Stomach (tissue), 9 donors: ENCODE data around the gene VDR. TPM values are rescaled to one million over a fixed set of nuclear protein-coding genes. Genes with fewer than 3 reads are reported as not detected.

Source experiments
- DNase-seq, 2 donors: peaks; one replicate each; pipeline versions ENCODE4 v3.0.0 to v3.0.0-alpha.2; 2013 to 2019
- H3K27ac ChIP-seq, 5 donors: fragments of 200-600 bp in 4 of 5; sonication (generic) in 4 of 5; one replicate each; pipeline ENCODE4 v1.5.1; 2013 to 2019; ENCODE audit warnings: mild to moderate bottlenecking in 1 of 5, moderate library complexity in 1 of 5
- H3K27me3 ChIP-seq, 3 donors: fragments of 200-600 bp; sonication (generic); one replicate each; pipeline ENCODE4 v1.5.1; 2017 to 2019; ENCODE audit warnings: mixed run types in 1 of 3
- H3K36me3 ChIP-seq, 4 donors: fragments of 200-600 bp; sonication (generic); 1 replicate in 3 of 4; 2 replicates in 1 of 4; pipeline ENCODE4 v1.5.1; 2016 to 2019
- H3K4me1 ChIP-seq, 4 donors: fragments of 200-600 bp; sonication (generic); one replicate each; pipeline ENCODE4 v1.5.1; 2016 to 2019
- H3K4me3 ChIP-seq, 4 donors: fragments of 200-600 bp; sonication (generic) in 3 of 4; one replicate each; pipeline ENCODE4 v1.5.1; 2016 to 2019; ENCODE audit warnings: mild to moderate bottlenecking in 1 of 4
- H3K9me3 ChIP-seq, 4 donors: fragments of 200-600 bp; sonication (generic); one replicate each; pipeline ENCODE4 v1.5.1; 2016 to 2019
- EP300 ChIP-seq: sonication (generic); formaldehyde crosslinking; IDR thresholded peaks from one replicate; pipeline ENCODE4 v1.6.1; 2017; ENCODE audit warnings: antibody characterized with exemption
- POLR2A ChIP-seq, 4 donors: fragments of 450-650 bp; IDR thresholded peaks; one replicate each; pipeline ENCODE4 v1.6.1; 2016; ENCODE audit warnings: antibody characterized with exemption in 4 of 4, control low read depth in 2 of 4, mild to moderate bottlenecking in 1 of 4, moderate library complexity in 1 of 4
- POLR2AphosphoS5 ChIP-seq, 3 donors: sonication (generic); formaldehyde crosslinking; IDR thresholded peaks; one replicate each; pipeline ENCODE4 v1.6.1; 2016; ENCODE audit warnings: antibody characterized with exemption in 3 of 3
- WGBS, 5 donors: extraction: QIAGEN DNeasy Blood & Tissue Kit in 3 of 5; methylation state at CpG; one replicate each; pipeline versions ENCODE4 v1.1.5 to v1.1.7; 2013 to 2018; 5-methylcytosine and 5-hydroxymethylcytosine counted together
- intact Hi-C: fragments of 100-400 bp; cut with DNase I; formaldehyde crosslinking; loops from one replicate; pipeline ENCODE4 v1.15.1; 2023; ENCODE audit warnings: low total_unique reads
- polyA plus RNA-seq, 3 donors: library from polyadenylated mRNA; stranded (reverse); fragments of 200-250 nt; gene quantifications; one replicate each; pipeline ENCODE4 v1.2.3, GENCODE V29; 2013
- total RNA-seq, 5 donors: library from RNA; depleted of rRNA; stranded (reverse); fragments of >200 nt; gene quantifications; one replicate each; pipeline versions ENCODE4 v1.1.0 to v1.2.3, GENCODE V29; 2014 to 2016
- TF ChIP-seq, protein P1 (sequence below), 7 experiments: fragments of 450-650 bp in 4 of 7; fragments of 200-600 bp in 3 of 7; sonication (generic) in 3 of 7; IDR thresholded peaks; one replicate each; pipeline ENCODE4 v1.5.1; 2016 to 2019; ENCODE audit warnings: antibody characterized with exemption in 7 of 7, control low read depth in 2 of 7, mild to moderate bottlenecking in 1 of 7
- donor health status: healthy with polysubstance abuse.
- donor health status: Bipolar disorder and iron deficiency.
- donor health status: healthy.

VDR gene
- total and polyA plus RNA-seq, 8 donors, result 2.8 to 22.3 (median 4.7) TPM

DNA sequence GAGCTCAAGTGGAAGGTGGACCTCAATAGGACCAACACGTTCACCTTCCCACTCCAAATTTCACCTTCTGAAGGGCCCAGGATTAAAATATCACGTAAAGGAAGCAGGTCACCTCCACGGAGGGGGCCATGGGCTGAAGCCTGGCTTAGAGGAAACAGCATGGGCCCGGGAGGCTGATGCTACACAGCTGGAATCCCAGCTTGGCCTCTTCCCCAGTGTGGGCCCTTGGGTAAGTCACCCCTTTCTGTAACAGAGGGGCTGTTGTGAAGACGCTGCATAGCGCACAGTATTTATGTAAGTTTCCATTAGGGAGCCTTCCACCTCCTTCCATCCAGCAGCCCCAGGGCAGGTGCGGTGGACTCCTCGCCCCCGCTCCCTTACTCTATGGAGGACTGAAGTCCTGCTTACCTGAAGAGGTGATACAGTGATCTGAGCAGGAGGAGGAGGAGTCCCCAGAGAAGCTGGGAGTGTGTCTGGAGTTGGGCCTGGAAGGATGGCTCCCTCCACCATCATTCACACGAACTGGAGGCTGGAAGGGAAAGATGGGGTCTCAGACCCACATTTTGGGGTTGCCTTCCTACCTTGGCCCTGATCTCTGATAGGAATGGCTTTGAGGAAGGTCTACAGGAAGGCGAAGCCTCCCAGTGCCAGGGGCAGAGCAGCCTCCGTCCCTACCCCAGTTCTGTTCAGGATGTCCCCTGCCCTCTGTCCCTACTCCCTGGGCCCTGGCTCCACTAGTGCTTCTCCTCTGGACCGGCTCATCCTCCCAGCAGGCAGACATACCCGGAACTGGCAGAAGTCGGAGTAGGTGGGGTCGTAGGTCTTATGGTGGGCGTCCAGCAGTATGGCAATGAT is 47.8 kb downstream of the VDR start:
- no peaks in the 10 kb centered on the region for H3K9me3 ChIP-seq
- TF ChIP-seq EP300 (no peak), POLR2A (IDR thresholded peaks at IDR 0.05) (no peak), POLR2AphosphoS5 (IDR thresholded peaks at IDR 0.05) (no peak)
- TF ChIP-seq, protein P1, sequence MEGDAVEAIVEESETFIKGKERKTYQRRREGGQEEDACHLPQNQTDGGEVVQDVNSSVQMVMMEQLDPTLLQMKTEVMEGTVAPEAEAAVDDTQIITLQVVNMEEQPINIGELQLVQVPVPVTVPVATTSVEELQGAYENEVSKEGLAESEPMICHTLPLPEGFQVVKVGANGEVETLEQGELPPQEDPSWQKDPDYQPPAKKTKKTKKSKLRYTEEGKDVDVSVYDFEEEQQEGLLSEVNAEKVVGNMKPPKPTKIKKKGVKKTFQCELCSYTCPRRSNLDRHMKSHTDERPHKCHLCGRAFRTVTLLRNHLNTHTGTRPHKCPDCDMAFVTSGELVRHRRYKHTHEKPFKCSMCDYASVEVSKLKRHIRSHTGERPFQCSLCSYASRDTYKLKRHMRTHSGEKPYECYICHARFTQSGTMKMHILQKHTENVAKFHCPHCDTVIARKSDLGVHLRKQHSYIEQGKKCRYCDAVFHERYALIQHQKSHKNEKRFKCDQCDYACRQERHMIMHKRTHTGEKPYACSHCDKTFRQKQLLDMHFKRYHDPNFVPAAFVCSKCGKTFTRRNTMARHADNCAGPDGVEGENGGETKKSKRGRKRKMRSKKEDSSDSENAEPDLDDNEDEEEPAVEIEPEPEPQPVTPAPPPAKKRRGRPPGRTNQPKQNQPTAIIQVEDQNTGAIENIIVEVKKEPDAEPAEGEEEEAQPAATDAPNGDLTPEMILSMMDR (IDR thresholded peaks at IDR 0.05), result no peak
- 88 to 96% (median 93%) methylated on average over 15 to 17 of the region's 17 CpGs for WGBS, 5 donors
- H3K27ac ChIP-seq, result no peak overlapping the region
- no peak overlapping the region for H3K4me3 ChIP-seq
- peaks cover 0 to 5% (median 0%) of the 10 kb centered on the region in 4 donors for H3K4me1 ChIP-seq
- DNase-seq, result no peak
- H3K27me3 ChIP-seq, result no peaks in the 10 kb centered on the region
- peaks cover 0 to 36% (median 17%) of the 10 kb centered on the region in 4 donors for H3K36me3 ChIP-seq
- intact Hi-C loops, result no loop called here

DNA sequence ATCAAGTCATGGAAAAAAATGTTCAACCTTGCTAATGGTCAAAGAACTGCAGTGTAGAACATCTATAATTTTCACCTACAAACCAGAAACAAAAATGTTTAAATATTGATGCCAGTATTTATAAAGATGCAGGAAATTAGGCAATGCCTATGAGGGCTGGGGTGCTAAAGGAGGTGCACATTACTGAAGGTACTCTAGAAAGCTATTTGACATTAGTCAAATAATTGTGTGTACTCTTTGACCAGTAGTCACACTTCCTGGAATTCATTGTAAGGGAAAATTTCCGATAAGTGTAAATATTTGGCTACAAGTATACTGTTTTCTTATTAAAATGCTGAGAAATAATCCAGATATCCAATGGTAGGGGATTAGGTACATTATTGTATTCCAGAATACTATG is 48.7 kb downstream of the VDR start:
- TF ChIP-seq EP300 (no peak), POLR2A (IDR thresholded peaks at IDR 0.05) (no peak), POLR2AphosphoS5 (IDR thresholded peaks at IDR 0.05) (no peak)
- TF ChIP-seq, protein P1 (IDR thresholded peaks at IDR 0.05), result no peak
- DNase-seq, result no peak
- H3K27me3 ChIP-seq, result no peaks in the 10 kb centered on the region
- WGBS, 5 donors, result 30 to 61% (median 55%) methylated on average over 1 of the region's 1 CpG
- peaks cover 0 to 5% (median 0%) of the 10 kb centered on the region in 4 donors for H3K4me1 ChIP-seq
- no peaks in the 10 kb centered on the region for H3K9me3 ChIP-seq
- H3K27ac ChIP-seq, result no peak overlapping the region
- H3K36me3 ChIP-seq, result peaks cover 0 to 44% (median 17%) of the 10 kb centered on the region in 4 donors
- no peak overlapping the region for H3K4me3 ChIP-seq
- intact Hi-C loops, result no loop called here

DNA sequence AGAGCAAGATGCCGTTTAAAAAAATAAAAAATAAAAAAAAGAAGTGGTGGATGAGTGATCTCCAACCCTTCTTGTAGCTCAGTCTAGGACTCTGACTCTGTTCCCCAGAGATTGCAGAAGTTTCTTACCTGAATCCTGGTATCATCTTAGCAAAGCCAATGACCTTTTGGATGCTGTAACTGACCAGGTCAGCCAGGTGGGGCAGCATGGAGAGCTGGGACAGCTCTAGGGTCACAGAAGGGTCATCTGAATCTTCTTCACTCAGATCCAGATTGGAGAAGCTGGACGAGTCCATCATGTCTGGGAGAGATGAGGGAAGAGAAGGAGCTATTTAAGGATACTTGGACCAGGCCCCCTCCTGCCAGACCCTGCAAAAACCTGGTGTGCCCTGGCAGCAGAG is 49.3 kb downstream of the VDR start:
- peaks cover 0 to 50% (median 17%) of the 10 kb centered on the region in 4 donors for H3K36me3 ChIP-seq
- no peak for DNase-seq
- peaks cover 0 to 5% (median 0%) of the 10 kb centered on the region in 4 donors for H3K4me1 ChIP-seq
- H3K27me3 ChIP-seq, result no peaks in the 10 kb centered on the region
- H3K4me3 ChIP-seq, result no peak overlapping the region
- H3K27ac ChIP-seq, result no peak overlapping the region
- H3K9me3 ChIP-seq, result no peaks in the 10 kb centered on the region
- TF ChIP-seq, protein P1 (IDR thresholded peaks at IDR 0.05), result no peak
- no peak for TF ChIP-seq POLR2A (IDR thresholded peaks at IDR 0.05)
- TF ChIP-seq POLR2AphosphoS5 (IDR thresholded peaks at IDR 0.05), result no peak
- no peak for TF ChIP-seq EP300
- intact Hi-C loops, result no loop called here
- 83 to 95% (median 88%) methylated on average over 2 of the region's 2 CpGs for WGBS, 5 donors

DNA sequence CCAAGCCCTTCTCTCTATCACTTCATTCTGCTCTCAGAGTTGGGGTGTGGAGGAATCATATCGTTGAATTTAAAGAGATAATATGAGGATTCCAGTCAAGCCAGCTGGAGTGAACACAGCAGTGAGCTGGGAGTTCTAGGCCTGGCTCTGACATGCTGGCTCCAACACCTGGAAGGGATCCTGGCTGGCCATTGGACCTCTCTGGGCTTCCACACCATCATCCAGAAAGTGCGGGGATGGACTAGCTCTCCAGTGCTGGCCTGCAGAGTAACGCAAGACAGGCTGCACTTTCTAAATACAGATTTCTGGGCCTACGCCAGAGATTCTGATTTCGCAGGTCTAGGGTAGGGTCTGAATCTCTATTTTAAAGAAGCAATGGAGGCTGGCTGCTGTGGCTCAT is 50.3 kb downstream of the VDR start:
- Histone ChIP-seq H3K36me3 (peaks cover 0 to 51% (median 17%) of the 10 kb centered on the region in 4 donors), H3K9me3 (no peaks in the 10 kb centered on the region)

More for the DNA sequence above, 50.3 kb downstream of the VDR start:
- DNase-seq, result no peak
- WGBS, 5 donors, result 93 to 97% (median 94%) methylated on average over 5 of the region's 5 CpGs
- intact Hi-C loops, result no loop called here
- TF ChIP-seq POLR2AphosphoS5 (IDR thresholded peaks at IDR 0.05), result no peak
- TF ChIP-seq, protein P1 (IDR thresholded peaks at IDR 0.05), result no peak
- TF ChIP-seq POLR2A (IDR thresholded peaks at IDR 0.05), result no peak
- no peak for TF ChIP-seq EP300
- Histone ChIP-seq H3K4me3 (no peak overlapping the region), H3K27me3 (no peaks in the 10 kb centered on the region), H3K27ac (no peak overlapping the region), H3K4me1 (peaks cover 0 to 5% (median 0%) of the 10 kb centered on the region in 4 donors)
